ENCODE data around the gene UQCC5. TPM values are rescaled to one million over a fixed set of nuclear protein-coding genes. Genes with fewer than 3 reads are reported as not detected.

The UQCC5 gene
- total and polyA plus RNA-seq, 2 donors = 5.7 to 38.4 TPM

DNA sequence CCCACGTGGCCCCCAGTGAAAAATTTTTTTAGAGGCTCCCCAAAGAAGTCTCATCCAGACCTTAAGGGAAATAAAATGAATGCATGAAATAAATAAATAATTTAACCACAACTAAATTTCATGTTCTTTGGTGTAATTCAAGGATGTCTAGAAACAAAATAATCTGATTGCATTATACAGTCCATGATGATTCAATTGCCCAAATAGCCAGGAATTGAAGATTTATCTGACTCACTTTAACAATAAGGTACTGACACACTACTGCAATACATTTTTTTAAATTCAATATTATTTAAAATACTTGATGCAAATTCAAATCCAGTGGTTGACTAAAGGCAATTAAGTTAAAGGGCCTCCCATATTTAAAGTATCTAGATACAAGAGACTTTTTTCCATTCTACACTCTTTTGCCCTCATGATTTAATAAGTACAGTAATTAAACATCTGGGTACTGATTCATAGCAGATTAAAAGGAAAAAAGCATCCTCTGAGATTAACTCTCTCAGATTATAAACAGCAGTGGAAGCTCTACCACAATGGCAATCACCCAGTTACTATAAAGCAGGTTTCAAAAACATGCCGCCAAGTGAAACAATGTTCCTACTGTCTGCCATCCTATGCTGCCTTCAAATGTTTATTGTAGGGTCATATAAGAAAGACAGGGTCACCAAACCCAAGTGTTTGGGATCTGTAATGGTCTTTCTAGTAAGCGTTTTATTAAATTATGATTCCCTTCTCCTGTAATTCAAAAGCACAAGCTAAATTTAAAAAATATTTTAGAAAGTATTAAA, 9.9 kb downstream of the UQCC5 start:
- Histone ChIP-seq H3K4me1 (ENCODE audit: insufficient read depth) (no peaks in the 10 kb centered on the region), H3K27ac (ENCODE audit: low read depth) (no peak overlapping the region), H3K4me3 (ENCODE audit: low read depth, low read length) (no peak overlapping the region), H3K36me3 (ENCODE audit: insufficient read depth) (peaks cover 3% of the 10 kb centered on the region)
- 84% methylated on average over 3 of the region's 3 CpGs for WGBS
- DNase-seq (ENCODE audit: extremely low spot score) = no peak

DNA sequence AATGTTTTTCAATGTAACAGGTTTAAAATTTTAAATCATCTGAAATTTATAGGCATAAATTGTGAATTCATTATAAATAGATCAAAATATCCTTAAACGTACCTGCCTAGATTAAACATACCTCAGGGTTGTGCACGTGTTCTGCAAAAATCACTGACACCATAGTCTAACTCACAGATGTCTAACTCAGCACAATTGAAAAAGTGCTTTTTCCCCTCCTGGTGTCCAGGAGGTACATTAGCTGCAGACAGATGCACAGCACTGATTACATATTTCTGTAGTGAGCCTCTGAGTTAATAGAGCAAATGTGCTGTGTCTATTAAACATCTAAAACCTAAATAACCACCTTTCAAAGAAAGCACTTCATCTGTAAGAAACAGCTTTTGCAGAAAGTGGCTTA, 10.7 kb downstream of the UQCC5 start:
- no peak overlapping the region for H3K4me3 ChIP-seq (ENCODE audit: low read depth, low read length)
- H3K27ac ChIP-seq (ENCODE audit: low read depth) = no peak overlapping the region
- DNase-seq (ENCODE audit: extremely low spot score) = no peak
- H3K4me1 ChIP-seq (ENCODE audit: insufficient read depth) = no peaks in the 10 kb centered on the region
- WGBS = 83% methylated on average over 2 of the region's 2 CpGs
- peaks cover 3% of the 10 kb centered on the region for H3K36me3 ChIP-seq (ENCODE audit: insufficient read depth)

DNA sequence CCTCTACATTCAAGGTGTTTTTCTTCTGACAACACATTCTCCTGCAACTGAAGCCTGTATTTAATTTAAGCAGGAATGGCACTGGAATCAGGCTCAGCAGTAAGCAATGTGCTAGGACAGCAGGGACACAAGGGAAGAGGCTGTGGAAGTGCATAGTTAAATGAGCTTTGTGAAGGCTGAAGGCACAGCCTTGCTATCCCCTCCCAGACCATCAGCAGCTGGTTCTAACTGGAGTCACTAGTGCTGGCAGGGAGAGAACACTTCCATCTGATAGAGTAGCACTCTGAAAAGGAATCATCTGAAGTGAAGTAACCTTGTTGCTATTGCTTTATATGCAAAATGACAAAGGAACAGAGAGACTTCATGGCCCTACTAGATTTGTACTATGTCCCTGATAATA, 14.7 kb downstream of the UQCC5 start:
- no peaks in the 10 kb centered on the region for H3K4me1 ChIP-seq (ENCODE audit: insufficient read depth)
- peaks cover 3% of the 10 kb centered on the region for H3K36me3 ChIP-seq (ENCODE audit: insufficient read depth)
- no peak overlapping the region for H3K4me3 ChIP-seq (ENCODE audit: low read depth, low read length)
- H3K27ac ChIP-seq (ENCODE audit: low read depth) = no peak overlapping the region
- DNase-seq (ENCODE audit: extremely low spot score) = no peak

DNA sequence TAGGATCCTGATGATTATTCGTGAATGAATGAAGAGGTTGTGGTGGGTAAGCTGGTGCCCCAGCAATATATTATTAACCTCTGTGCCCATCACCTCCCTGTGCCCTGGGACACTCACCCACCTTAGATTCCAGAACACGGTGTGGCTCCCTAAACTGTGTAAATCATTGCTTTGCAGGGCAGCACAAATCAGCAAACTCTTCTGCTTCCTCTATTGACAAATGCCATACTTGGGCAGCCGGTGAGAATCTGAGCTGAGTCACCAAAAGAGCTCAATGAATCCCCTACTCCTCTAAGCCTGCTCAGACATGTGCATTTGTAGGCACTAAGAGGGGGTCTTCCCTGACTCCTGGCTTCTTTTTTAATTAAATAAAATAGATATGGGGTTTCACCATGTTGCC, 15.7 kb downstream of the UQCC5 start:
- H3K4me1 ChIP-seq (ENCODE audit: insufficient read depth) = no peaks in the 10 kb centered on the region
- no peak overlapping the region for H3K27ac ChIP-seq (ENCODE audit: low read depth)
- H3K4me3 ChIP-seq (ENCODE audit: low read depth, low read length) = no peak overlapping the region
- no peak for DNase-seq (ENCODE audit: extremely low spot score)
- H3K36me3 ChIP-seq (ENCODE audit: insufficient read depth) = peaks cover 3% of the 10 kb centered on the region
- WGBS = 80% methylated on average over 3 of the region's 3 CpGs

DNA sequence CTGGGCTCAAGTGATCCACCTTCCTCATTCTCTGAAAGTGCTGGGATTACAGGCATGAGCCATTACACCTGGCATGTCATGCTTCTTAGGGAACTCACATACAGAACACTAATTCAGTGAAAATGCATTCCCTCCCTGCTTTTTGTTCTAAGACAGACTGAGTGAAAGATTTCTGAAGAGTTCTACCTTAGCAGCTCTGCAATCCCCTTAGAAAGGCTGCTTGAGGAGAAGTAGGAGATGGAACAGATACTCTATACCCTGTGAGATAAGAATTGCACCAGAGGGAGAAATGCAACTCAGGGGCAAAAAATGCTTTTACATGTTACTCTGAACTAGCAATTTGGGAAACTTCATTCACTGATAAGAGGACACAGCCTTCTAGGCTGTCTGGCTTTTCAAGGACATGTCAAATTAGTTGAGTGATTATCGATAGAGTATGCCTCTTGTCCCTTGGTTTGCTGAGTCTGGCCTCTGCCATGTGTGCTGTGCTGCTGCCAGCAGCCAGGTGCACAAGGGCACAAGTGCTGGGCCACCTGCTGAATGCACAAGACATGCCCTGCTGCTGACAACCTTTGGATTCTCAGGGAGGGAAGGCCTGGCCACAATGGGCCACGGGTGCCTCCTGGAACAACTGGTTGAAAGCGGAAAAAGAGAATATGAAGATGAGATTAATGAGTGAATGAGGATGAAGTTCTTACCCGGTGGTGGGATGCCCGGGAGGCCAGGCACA, 17.8 kb downstream of the UQCC5 start:
- Histone ChIP-seq H3K27ac (ENCODE audit: low read depth) (no peak overlapping the region), H3K4me3 (ENCODE audit: low read depth, low read length) (no peak overlapping the region), H3K4me1 (ENCODE audit: insufficient read depth) (no peaks in the 10 kb centered on the region), H3K36me3 (ENCODE audit: insufficient read depth) (peaks cover 2% of the 10 kb centered on the region)
- WGBS = 87% methylated on average over 5 of the region's 5 CpGs
- no peak for DNase-seq (ENCODE audit: extremely low spot score)

DNA sequence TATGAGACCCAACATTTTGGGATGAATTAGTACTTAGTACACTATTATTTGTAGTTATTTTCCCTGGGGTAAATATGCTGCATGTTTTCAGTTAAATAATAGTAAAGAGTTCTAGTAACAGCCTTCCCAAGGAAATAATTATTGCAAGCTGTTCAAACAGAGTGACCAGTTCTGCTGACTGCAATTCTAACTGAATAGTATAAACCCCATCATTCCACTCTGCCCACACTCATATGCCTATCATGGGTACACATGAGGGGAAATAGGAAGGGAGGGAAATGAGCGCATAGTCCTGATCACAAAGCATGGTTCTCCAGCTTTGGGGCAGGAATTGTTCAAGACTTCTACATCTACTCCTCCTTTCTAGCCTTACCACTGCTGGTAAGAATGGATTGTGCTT, 18.7 kb downstream of the UQCC5 start:
- 98% methylated on average over 1 of the region's 1 CpG for WGBS
- Histone ChIP-seq H3K4me1 (ENCODE audit: insufficient read depth) (no peaks in the 10 kb centered on the region), H3K4me3 (ENCODE audit: low read depth, low read length) (no peak overlapping the region), H3K27ac (ENCODE audit: low read depth) (no peak overlapping the region), H3K36me3 (ENCODE audit: insufficient read depth) (no peaks in the 10 kb centered on the region)
- no peak for DNase-seq (ENCODE audit: extremely low spot score)

DNA sequence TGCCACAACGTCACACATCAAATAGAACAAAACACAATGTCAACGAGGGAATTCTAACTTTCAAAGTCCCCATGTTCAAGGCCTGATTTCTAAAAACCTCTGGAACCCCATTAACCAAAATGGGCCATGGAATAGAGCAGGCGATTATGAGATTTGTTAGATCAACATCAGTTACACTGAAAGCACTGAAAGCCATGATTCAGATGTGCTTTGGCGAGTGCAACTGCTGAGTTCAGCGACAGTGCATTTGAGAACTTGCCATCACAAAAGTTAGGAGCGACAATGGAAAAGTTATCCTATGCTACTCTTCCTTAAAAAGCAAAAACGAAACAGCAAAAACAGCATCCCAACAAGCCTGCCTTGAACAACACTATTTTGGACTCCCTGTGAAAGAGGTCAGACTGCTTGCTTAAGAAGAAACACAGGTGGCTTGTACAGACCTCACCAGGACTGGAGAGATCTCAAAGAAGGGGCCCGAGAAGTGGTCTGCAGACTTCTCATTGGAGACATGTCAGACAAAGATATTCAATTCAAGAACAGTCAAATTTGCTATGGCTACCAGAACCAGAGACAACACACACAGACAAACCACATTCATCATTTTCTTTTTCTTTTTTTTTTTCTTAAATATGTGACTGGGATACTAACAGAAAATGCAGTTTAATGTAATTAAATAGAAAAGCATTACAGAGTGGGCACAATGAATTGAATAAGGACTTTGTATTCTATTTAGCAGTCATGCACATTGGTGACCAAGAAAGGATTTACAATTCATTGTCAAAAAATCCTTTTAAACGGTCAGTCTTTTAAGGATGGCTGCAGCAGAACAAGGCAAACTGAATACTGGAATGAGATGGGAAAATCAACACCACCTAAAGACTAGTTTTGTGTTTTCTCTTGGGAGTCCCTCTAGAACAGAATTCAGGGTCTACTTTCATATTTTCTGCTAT, 20.9 kb downstream of the UQCC5 start:
- Histone ChIP-seq H3K36me3 (ENCODE audit: insufficient read depth) (peaks cover 6% of the 10 kb centered on the region), H3K4me1 (ENCODE audit: insufficient read depth) (no peaks in the 10 kb centered on the region), H3K4me3 (ENCODE audit: low read depth, low read length) (no peak overlapping the region), H3K27ac (ENCODE audit: low read depth) (no peak overlapping the region)
- DNase-seq (ENCODE audit: extremely low spot score) = no peak
- 87% methylated on average over 9 of the region's 9 CpGs for WGBS

DNA sequence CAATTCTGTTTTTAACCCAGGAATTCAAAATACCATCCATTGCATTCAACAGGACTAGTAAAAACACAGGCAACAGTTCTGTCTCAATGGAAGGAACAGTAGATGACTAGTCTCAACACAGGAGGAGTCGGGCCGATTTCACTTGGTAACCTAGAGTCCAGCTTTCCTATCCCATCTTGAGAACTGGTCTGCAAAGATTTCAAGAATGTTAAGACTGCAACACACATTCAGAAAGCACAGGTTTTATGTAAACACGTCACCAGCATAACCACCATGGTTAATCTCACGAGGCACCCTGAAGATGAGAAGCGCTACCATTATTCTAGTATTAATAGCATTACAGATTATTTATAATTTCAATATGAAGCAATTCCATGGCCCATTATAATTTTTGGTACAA, 22.0 kb downstream of the UQCC5 start:
- no peak overlapping the region for H3K4me3 ChIP-seq (ENCODE audit: low read depth, low read length)
- peaks cover 6% of the 10 kb centered on the region for H3K36me3 ChIP-seq (ENCODE audit: insufficient read depth)
- no peak overlapping the region for H3K27ac ChIP-seq (ENCODE audit: low read depth)
- no peak for DNase-seq (ENCODE audit: extremely low spot score)
- WGBS = 90% methylated on average over 5 of the region's 5 CpGs
- H3K4me1 ChIP-seq (ENCODE audit: insufficient read depth) = no peaks in the 10 kb centered on the region

DNA sequence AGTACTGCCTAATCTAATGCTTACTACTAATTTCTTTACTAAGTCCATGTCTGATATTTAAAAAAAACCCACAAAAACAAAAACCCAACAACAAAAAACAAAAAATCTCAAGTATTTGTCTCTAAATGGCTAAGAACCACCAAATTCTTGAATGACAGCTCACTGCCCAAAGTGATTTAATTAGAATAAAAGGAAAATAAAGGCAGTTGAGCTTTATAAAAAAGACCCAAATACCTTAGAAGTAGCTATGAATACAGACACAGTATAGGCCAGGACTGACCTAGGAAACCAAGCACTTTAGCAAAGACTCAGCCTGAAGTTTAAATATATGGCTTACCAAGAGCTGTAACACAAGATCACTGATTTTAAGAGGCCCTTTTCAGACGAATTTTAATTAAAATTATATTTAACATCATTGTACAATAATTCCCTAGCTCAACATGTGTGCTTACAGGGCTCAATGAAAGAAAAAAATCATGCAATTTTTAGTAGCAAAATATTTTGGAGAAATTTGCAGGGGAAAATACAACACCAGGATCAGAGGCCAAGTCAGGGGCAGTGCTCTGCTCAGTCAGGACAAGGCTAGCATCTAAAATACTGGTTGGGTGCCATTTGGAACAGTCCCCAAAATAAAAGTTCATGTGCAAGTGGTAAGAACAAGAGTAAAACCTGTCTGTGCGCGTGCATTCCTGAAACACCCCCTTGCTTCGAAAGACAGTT, 24.8 kb downstream of the UQCC5 start:
- no peak for DNase-seq (ENCODE audit: extremely low spot score)
- H3K4me1 ChIP-seq (ENCODE audit: insufficient read depth) = no peaks in the 10 kb centered on the region
- peaks cover 8% of the 10 kb centered on the region for H3K36me3 ChIP-seq (ENCODE audit: insufficient read depth)
- WGBS = 75% methylated on average over 4 of the region's 4 CpGs
- H3K4me3 ChIP-seq (ENCODE audit: low read depth, low read length) = no peak overlapping the region
- no peak overlapping the region for H3K27ac ChIP-seq (ENCODE audit: low read depth)

DNA sequence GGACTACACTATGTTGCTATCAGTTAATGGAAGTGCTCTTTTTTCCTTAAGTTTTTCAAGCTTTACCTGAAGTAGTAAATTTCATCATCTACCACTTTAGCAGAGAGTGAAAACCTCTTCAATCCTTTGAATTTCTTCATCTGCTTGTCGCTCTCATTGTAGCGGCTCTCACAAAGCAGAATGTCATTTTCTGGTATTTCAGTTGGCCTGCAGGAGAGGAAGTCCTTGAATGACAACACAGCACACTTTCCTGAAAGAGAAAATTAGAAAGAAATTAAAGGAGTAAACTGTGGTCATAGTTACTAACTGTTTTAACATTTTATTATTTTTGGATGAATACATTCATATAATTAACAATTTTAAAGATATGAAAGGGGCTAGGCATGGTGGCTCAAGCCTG, 27.6 kb downstream of the UQCC5 start:
- 98% methylated on average over 2 of the region's 2 CpGs for WGBS
- Histone ChIP-seq H3K4me3 (ENCODE audit: low read depth, low read length) (no peak overlapping the region), H3K27ac (ENCODE audit: low read depth) (no peak overlapping the region), H3K36me3 (ENCODE audit: insufficient read depth) (peaks cover 8% of the 10 kb centered on the region), H3K4me1 (ENCODE audit: insufficient read depth) (no peaks in the 10 kb centered on the region)
- DNase-seq (ENCODE audit: extremely low spot score) = no peak

DNA sequence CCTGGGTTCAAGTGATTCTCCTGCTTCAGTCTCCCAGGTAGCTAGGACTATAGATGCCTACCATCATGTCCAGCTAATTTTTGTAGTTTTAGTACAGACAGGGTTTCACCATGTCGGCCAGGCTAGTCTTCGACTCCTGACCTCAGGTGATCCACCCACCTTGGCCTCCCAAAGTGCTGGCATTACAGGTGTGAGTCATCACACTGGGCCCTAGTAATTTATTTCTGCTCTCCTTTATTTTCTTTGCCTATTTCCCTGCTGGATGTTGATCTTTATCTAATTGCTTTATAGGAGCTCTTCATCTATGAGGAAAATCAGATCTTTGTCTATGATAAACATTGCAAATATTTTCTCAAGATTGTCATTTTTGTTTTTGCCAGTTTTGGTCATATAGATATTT, 31.7 kb downstream of the UQCC5 start:
- Histone ChIP-seq H3K4me3 (ENCODE audit: low read depth, low read length) (no peak overlapping the region), H3K27ac (ENCODE audit: low read depth) (no peak overlapping the region), H3K36me3 (ENCODE audit: insufficient read depth) (peaks cover 2% of the 10 kb centered on the region), H3K4me1 (ENCODE audit: insufficient read depth) (no peaks in the 10 kb centered on the region)
- 89% methylated on average over 2 of the region's 2 CpGs for WGBS
- no peak for DNase-seq (ENCODE audit: extremely low spot score)

DNA sequence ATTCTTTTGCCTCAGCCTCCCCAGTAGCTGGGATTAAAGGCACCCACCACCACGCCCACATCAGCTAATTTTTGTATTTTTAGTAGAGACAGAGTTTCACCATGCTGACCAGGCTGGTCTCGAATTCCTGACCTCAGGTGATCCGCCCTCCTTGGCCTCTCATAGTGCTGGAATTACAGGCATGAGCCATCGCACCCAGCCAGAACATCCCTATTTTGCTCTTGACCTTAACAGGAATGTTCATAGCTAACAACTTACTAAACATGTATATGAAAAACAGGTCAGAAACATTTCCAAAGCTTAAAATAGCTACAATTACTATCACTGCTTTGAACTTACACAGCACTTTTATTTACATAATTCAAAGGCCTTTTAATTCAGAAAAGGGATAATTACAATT, 33.7 kb downstream of the UQCC5 start:
- WGBS = 93% methylated on average over 4 of the region's 4 CpGs
- H3K36me3 ChIP-seq (ENCODE audit: insufficient read depth) = no peaks in the 10 kb centered on the region
- H3K4me1 ChIP-seq (ENCODE audit: insufficient read depth) = no peaks in the 10 kb centered on the region
- no peak overlapping the region for H3K4me3 ChIP-seq (ENCODE audit: low read depth, low read length)
- DNase-seq (ENCODE audit: extremely low spot score) = no peak
- no peak overlapping the region for H3K27ac ChIP-seq (ENCODE audit: low read depth)

DNA sequence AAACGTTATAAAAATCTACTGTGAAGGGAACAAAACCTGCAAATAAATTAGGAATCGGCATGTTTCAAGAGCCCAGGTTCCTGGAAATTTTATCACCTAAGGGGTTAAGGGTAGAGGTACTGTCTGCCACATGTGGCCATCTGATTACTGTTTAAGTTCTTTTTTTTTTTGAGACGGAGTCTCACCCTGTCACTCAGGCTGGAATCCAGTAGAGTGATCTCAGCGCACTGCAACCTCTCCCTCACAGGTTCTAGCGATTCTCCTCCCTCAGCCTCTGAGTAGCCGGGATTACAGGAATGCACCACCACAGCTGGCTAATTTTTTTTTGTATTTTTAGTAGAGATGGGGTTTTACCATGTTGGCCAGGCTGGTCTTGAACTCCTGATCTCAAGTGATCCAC, 35.8 kb downstream of the UQCC5 start:
- DNase-seq (ENCODE audit: extremely low spot score) = no peak
- H3K36me3 ChIP-seq (ENCODE audit: insufficient read depth) = no peaks in the 10 kb centered on the region
- H3K27ac ChIP-seq (ENCODE audit: low read depth) = no peak overlapping the region
- WGBS = 82% methylated on average over 6 of the region's 6 CpGs
- H3K4me1 ChIP-seq (ENCODE audit: insufficient read depth) = no peaks in the 10 kb centered on the region
- no peak overlapping the region for H3K4me3 ChIP-seq (ENCODE audit: low read depth, low read length)

Data from urinary bladder (tissue), 4 donors.